CD4-positive, alpha-beta T cell treated with Interleukin-4 for 1 hour (primary cell): ENCODE data around the gene SEMA7A.

Experiments used
- DNase-seq, 2 donors: peaks; one replicate each; pipeline ENCODE4 v3.0.0-alpha.2; 2020 to 2022

Gene SEMA7A

DNA sequence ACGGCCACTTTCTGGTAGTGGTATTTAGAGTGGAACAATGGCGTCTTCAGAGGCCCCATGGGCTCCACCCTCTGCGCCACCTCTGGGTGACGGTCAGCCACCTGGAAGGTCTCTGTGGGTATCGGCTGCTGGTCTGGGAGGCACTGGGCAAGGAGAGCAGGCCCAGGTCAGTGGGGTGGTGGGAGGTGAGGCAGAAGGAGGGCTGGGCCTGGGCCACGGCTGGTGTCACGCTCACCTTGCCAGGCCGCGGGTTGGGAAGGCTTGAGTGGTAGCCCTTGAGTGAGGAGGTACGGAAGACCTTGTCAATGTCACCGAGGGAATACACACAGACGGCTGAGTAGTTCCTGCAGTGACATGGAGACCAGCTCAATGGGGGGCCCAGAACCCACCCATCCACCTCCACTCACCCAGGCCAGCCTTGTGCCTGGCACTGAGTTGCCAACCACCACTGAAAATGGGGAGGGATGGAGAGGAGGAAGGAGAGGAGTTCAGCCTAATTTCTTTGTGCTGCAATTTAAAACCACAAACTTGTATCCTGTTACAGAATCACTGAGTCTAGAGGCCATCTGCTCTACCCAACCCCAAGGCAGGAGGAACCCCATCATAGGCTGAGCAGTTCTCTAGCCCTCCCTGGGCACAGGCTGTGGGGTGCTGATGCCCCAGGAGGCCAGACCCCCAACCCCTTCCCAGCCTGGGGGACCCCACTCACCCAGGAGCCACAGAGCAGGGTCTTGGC is 19.0 kb downstream of the SEMA7A start:
- no peak for DNase-seq

DNA sequence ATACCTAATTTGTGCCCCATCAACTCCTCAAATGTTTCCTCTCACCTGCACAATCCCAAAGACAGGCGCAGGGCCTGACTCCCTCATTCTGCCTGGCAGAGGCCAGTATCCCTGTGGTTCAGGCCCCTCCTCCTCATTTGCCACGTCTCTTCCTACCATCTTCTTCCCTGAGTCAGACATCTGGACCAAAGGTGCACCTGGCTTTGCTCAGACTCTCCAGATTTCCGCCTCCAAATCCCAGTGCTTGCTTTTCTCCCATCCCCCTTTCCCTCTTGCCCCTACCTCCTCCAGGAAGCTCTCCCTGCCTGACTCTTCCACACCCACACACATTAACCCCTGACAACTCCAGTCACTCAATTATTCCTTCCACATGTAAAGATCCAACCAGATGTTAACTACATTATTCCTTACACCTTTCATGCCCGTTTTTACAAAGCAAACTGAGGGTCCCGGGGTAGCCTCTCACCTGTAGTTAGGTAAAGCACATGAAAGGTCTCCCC is 19.6 kb downstream of the SEMA7A start:
- DNase-seq: no peak

DNA sequence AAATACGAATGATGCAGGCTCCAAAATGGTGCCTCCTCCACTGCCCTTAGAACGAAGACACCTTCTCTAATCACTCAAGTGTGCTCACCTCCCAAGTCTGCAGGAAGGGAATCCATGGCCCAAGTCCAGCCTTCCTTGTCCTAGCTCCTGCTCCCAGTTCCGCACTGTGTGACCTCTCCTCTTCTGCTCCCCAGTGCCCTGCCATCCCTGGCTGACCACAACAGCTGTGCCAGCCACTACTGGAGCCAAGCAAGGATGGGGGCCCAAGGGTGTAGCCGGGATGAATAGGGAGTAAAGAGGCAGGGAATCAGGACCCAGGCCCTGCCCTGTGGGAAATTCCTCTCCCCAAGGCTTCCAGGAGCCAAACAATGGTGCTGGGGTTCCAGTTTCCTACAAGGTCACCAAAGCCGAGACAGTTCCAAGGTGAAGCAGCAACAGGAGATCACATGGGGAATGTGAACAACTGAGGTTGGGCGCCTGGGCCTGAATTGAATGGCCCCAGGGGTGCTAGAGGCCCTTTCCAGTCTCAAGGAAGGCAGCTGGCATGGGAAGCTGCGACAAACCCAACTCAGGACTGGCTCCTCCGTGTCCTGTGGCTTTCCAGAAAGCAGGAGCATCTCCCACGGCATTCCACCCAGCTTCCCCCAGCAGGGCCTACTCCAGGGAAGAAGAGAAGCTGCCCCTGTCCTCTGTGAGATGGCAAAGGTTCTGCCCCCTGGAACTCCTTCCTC is 20.2 kb downstream of the SEMA7A start:
- DNase-seq: no peak

DNA sequence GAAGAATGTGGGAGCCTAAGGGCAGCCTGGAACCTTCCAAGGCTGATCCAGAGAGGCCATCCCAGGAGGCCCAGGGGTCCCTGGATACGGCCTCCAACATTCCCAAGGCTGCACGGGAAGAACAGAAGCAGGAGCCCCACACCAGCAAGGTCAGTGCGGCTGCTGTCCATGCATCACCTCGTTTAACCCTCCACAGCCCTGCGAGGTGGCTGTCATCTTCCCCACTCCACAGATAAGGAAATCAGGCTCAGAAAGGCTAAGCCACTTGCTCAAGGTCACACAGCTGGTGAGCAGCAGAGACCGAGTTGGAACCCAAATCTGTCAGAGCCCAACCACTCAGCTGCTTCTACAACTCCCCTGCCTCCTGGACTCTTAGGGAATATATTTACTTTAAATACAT is 21.6 kb downstream of the SEMA7A start:
- no peak for DNase-seq

DNA sequence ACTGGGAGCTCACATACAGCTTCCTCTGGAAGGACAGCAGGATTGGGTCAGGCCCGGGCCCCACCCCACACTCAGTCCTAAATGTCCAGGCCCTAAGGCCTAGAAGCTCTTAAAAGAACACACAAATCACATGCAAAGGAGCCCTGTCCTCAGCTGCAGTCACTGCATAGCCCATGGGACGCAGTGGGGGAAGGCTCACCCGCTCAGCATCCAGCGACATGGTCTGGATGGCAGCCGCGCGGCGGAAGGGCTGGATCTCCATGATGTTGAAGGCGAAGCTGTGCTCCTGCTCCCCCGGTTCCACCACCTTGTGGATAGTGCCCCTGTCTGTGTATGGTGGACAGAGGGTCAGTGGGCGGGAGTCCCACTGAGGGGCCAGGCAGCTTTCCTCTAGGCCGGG is 22.1 kb downstream of the SEMA7A start:
- DNase-seq: no peak

DNA sequence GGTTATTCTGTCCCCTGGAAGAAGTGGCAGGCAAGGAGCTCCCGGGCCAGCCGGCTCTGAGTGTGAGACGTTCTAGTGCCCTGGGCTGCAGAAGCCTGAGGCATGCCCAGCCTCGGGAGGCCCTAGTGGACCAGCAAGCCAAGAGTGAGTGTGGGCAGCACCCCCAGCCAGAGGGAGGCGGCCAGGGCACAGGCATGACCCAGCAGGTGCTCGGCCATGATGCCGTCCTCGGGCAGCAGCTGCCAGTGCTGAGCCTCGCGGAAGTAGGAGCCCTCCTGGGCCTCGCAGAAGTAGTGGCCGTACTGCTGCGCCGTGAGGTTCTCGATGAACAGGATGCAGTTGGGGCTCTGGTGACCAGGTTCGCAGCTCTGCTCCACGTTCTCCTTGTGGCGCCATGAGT is 23.3 kb downstream of the SEMA7A start:
- no peak for DNase-seq

DNA sequence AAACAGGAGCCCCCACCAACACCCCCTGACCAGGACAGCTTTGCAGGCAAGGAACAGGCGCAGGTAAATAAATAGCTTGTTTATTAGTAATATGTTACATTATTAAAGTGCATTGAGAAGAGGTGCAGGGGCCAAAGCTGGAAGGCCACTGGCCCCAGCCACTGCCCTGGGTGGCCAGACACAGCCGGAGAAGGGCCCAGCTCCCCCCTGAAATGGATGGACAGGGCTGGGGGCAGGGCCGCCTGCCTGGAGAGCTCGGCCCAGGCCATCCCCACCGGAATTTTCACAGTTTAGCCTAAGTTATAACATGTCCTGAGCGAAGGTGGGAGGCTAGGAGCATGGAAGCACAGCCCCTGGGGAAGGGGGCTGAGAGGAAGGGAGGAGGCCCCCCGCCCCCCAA is 24.5 kb downstream of the SEMA7A start:
- no peak for DNase-seq

DNA sequence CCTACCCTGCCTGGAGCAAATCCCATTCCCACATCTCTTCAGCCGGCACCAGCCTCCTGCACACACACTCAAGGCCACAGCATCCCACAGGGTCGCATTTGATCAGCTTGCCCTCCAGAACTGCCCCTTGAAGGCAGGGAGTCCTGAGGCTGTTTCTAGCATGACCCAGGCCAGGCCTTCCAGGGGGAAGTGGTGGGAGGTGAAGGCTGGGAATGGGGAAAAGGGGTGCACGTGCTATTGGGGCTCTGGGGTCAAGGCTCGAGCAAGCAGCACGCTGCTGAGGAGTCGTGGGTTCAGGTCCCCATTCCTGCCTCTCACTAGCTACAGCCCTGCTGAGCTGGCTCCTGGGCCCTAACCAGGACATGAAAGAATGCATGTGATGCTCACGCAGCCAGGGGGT is 24.9 kb downstream of the SEMA7A start:
- DNase-seq: no peak

DNA sequence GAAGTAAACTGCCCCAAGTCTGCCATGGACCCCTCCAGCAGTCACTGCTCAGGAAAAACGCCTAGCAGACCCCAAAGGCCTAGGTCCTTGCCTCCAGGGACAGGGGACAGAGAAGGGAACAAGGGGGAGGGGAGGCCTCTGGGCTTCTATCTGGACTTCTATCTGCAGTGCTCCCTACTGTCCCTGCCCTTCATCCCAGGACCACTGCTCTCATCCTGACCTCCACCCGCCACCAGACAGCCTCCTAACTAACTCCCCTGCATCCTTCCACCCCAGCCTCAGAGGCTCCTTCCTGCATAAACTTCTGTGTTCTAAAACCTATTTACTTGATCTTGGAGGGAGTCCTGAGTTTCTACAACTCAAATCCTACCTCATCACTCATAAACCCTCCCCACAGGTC is 25.4 kb downstream of the SEMA7A start:
- no peak for DNase-seq

DNA sequence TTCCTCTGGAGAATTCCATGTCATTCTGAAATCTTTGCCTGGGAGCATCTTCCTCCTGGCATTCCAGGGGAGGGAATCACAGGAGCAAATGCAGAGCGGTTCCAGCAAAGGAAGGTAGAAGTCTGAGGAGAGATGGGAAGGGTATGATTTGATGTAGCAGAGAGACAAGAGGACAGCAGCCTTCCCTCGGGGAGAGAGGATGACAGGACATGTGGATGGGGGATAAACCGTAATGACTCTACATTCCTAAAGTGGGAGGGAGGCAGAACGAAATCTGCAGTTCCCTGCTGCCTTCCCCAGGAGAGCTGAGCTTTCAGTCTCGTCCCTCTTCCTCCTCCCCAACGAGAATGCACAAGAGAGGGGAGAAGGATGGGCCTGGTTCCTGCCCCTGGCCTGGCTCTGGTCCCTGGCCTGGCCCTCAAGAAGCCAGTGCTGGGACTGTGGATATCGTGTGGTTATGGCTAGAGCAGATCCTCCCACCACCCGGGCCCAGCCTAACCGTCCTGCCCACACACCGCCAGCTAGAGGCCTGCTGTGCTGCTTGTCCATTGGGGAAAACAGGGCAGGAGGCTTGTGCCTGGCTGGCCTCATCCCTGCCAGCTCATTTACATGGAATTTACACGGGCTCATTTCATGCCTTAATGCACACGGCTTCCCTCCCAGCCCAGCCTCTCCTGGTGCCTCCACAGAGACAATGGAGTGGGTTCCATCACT is 26.6 kb downstream of the SEMA7A start:
- DNase-seq: no peak

DNA sequence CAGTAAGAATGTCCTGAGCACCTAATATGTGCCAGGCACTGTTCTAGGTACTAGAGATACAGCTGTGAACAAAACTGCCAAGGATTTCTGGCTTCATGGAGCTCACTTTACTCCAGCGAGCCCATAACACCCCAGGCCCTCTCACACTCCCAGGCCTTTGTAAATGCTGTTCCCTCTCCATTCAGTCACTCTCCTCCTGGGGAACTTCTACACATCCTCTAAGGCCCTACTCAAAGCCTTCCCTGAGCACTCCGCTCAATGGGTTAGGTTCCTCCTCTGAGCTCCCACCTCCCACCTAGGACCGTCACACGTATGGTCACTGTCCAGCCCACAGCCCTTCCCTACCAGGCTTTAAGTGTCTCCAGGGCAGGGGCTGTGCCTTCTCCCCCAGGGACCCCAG is 27.2 kb downstream of the SEMA7A start:
- no peak for DNase-seq

DNA sequence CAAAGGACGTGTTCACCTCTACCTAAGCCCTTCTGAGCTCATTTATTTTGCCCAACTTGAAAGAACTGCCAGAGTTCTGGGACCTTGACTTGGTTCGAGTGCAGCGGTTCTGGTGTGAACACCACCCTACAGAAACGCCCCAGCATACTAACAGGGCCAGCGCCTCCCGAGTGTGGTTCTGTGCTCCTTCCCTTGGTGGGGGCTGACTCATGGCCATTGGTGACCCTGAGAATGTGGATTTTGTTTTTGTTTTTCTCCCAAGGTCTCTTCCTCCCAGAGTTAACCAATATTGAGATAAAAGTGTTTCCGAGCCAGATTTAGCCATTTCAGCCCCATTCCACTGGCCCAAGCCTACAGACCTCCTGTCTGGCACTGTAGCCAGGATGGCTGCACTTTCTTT is 27.9 kb downstream of the SEMA7A start:
- DNase-seq: no peak

DNA sequence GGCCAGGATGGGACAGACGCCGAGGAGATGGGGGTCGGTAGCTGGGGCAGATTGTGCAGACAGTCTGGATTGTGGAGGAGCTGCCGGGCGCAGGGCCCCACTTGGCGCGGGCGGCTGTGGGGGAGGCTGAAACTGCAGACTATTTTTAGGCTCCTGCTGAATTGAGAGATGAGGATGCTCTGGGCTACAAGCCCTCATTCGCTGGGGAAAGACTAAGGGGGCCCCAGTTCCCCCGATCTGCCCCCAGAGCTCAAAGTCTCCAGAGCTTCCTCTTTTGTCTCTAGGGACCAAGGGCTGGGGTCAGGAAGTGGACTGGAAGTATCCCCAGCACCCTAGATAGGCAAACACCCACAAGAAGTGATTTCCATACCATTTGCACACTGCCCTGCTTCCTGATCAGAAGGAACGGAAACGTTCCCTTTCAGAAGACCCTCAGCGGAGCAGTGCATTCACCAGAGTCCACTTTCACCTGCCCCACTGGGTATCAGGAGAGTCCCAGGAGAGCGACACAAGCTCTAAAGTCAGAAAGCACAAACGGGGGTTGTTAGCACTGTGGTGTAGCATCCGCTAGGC is 29.7 kb downstream of the SEMA7A start:
- no peak for DNase-seq

DNA sequence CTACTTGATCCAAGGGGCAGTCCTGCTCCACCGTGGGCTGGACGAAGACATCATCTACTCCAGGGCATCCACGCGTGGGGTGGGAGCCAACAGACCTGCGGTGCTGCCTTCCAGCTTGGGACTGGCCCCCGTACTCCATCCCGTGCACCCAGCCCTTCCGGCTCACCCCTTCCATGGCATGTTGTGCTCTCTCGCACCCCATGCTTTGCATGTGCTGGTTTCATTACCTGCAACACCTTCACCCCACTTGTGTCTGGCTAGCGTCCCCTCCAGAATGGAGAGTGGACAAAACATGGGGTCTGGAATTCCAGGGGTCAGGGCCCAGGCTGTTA is 30.2 kb downstream of the SEMA7A start:
- no peak for DNase-seq

DNA sequence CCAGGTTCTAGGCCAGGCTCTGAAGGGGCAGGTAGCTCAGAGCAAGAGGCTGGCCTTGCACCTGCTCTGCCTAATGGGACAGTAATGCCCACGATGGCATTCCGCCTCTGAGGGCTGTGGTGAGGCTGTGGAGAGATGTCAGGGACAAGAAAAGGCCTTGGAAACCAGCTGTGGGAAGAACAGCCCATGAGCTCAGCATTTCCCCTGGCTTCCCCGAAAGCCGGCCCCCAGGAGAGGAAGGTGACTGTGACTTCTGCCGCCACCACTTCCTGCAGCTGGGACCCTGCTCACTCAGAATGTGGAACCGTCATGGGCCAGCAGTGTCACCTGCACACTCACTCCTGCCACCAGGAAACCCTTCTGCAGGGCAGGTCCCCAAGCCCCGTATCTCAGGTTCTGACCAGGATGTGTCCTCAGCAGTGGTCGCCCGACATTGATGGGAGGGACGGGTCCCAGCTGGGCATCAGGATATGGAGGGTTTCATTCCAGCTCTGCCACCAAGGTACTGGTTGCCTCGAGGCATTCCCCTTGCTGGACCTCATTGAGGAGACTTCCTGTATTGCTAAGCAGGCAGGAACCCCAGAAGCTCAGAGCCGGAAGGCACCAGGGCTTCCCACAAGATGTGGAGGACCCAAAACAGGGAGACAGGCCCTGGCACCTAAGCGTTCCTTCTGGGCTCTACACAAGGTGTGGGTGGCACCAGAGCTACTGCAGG is 30.7 kb downstream of the SEMA7A start:
- DNase-seq: peak; percentile 51 to 76

DNA sequence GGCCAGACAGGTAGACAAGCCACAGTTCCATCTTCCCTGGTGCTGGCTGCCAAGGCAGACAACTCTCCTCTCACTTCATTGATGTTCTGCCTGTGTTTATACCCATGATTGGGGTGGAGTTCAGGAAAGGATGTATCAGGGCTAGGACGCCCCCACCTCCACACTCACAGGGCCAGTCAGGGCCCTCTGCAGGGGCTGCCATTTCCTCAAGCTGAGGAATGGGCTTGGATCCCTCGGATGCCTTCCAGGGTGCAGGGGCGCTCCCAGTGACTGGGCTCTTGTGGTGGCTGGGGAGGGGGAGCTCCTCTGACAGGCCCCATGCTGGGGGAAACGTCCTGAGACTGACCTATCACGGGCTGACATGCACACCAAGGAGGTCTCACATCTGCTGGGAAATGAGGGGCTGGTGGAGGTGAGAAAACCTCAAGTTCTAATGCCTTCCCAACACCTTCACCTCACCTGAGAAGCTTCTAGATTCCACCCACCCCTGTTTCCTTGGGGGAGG is 31.4 kb downstream of the SEMA7A start:
- DNase-seq: no peak

DNA sequence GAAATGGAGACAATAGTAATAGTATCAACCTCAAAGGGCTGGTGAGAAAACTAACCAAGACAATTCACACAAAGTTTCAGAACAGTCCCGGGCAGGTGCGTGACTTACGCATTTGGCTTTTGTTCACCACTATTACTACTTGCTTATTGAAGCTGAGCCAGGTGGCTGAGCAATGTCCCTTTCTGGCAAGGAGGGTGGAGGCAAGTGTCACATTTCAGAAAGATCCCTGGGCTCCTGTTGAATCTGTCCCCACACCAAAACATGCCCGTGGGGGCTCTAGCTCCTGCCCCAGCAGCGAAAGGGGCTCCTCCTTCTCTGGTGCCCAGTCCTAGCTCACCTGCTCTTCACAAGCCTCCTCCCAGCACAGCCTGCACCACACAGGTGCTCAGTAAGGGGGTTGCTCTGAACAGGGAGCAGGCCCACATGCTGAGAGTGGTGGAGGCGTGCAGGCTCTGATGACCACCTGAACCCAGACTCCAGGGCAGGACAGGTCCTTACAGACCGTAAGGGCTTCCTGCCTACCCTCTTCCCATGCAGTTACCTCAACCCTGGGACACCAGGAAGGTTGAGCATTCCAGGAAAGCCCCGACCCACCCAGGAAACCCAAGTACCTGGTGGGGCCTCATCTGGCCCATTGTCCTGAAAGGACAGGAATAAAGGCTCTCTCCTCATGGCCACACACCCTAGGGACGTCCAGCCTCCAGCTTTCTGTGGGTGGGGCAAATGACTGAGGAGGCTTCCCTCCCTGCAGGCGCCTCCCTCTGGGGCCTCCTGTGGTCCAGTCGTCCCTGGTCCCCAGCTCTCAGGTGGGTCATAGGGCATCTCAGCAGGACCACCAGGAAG is 32.6 kb downstream of the SEMA7A start:
- peak in 1 of 2 donors; percentile 36 for DNase-seq

DNA sequence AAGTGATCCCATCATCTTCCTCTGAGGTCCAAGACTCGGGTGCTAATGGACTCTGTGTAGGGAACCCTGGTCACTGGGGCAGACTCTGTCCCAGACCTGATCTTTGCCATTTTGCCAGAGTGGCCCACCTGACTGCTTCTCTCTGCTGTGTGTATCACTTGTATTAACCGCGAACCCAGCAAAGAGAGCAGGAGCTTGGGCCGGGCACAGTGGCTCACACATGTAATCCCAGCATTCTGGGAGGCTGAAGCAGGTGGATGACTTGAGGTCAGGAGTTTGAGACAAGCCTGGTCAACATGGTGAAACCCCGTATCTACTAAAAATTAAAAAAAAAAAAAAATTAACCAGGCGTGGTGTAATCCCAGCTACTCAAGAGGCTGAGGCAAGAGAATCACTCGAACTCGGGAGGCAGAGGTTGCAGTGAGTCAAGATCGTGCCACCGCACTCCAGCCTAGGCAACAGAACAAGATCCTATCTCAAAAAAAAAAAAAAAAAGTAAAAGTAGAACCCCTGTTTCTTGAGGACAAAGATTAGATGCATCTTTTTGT is 33.4 kb downstream of the SEMA7A start:
- DNase-seq: no peak

DNA sequence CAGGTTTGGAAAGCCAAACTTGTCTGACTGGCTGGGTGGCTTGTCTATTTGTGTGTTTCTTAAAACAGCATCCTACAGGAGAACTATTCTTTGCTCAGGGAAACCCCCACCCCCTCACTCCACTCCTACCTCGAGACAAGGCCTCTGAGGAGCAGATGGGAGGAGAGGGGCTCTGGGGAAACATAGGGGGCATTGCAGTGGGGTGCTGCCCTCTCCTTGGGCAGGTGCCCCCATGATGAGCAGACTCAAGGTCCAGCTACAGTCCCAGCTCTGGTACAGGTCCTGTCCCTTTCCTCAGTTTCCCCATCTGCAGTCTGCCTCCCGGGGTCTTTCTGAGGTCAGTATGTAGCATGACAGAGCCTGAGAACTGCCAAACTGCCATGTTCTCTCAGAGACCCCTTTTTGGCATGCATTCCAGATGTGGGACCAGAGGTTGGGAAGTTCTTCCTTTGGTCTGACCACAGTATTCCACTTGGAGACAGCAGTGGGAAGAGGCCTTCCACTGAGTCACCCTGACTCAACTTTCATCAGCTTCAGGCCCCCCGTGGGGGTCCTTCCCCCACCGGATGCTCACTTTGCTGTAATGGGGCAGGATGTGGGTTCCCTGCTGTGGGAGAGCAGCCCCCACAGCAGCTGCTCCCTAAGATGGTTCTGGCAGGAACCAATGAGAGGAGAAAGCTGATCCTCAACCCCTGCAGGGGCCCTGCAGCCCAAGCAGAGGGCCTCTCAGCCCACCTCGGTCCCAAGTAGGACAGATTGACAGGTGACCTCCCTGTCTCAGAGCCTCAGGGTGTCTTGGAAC is 34.0 kb downstream of the SEMA7A start:
- DNase-seq: peak in 1 of 2 donors; percentile 27

DNA sequence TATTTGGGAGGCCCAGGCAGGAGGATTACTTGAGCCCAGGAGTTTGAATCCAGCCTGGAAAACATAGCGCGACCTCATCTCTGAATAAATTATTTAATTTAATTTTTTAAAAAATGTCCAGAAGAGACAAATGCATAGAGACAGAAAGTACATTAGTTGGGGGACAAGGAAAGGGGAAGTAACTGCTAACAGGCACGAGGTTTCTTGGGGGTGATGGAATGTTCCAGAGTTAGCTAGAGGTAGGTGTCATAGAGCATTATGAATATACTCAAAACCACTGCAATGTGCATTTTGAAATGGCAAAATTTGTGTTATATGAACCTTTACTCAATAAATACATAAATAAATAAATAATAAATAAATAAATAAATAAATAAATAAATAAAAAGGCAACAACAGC is 34.7 kb downstream of the SEMA7A start:
- no peak for DNase-seq

DNA sequence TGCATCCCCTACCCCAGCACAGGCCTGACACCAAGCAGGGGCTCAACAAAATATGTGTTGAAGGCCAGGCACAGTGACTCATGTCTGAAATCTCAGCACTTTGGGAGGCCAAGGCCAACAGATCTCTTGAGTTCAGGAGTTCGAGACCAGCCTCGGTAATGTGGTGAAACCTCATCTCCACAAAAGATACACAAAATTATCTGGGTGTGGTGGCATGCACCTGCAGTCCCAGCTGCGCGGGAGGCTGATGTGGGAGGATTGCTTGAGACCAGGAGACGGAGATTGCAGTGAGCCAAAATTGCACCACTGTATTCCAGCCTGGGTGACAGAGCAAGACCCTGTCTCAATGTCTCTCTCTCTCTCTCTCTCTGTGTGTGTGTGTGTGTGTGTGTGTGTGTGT is 35.6 kb downstream of the SEMA7A start:
- DNase-seq: no peak
